GM19463 (cell line): ENCODE results near the gene CCNE1.

Experiments used
- ATAC-seq: cut with Tn5 transposase; IDR thresholded peaks from one replicate; pipeline ENCODE4 v1.9.1; 2021; ENCODE audit warnings: mild to moderate bottlenecking, moderate library complexity; ENCODE audit not compliant: unreplicated experiment

The CCNE1 gene

GRCh38 chr19:29811125-29812079, at the start of gene CCNE1:
Gene CCNE1 (plus strand): TSS chr19:29811991. CDS start chr19:29812556, 565 bp downstream.
- peak; percentile 76 for ATAC-seq

GRCh38 chr19:29763196-29763595, 48.6 kb upstream of the CCNE1 start:
- ATAC-seq, result no peak

GRCh38 chr19:29764361-29764760, 47.4 kb upstream of the CCNE1 start:
- ATAC-seq, result no peak

GRCh38 chr19:29766100-29766499, 45.7 kb upstream of the CCNE1 start:
- no peak for ATAC-seq

- no peak for ATAC-seq
Observed at GRCh38 chr19:29767039-29767735, 44.6 kb upstream of the CCNE1 start.

- ATAC-seq, result no peak
Observed at GRCh38 chr19:29768166-29768565, 43.6 kb upstream of the CCNE1 start.

GRCh38 chr19:29769997-29770396, 41.8 kb upstream of the CCNE1 start:
- ATAC-seq, result no peak

- no peak for ATAC-seq
Observed at GRCh38 chr19:29770648-29771047, 41.1 kb upstream of the CCNE1 start.

- no peak for ATAC-seq
Observed at GRCh38 chr19:29771708-29772414, 39.9 kb upstream of the CCNE1 start.

GRCh38 chr19:29772696-29773095, 39.1 kb upstream of the CCNE1 start:
- no peak for ATAC-seq

GRCh38 chr19:29773141-29773540, 38.6 kb upstream of the CCNE1 start:
- no peak for ATAC-seq

- no peak for ATAC-seq
Observed at GRCh38 chr19:29774126-29774525, 37.7 kb upstream of the CCNE1 start.

- no peak for ATAC-seq
Observed at GRCh38 chr19:29777781-29778309, 33.9 kb upstream of the CCNE1 start.

- ATAC-seq, result no peak
Observed at GRCh38 chr19:29779921-29780320, 31.9 kb upstream of the CCNE1 start.

GRCh38 chr19:29781386-29782259, 30.2 kb upstream of the CCNE1 start:
- no peak for ATAC-seq

GRCh38 chr19:29782260-29782580, 29.6 kb upstream of the CCNE1 start:
- no peak for ATAC-seq

- ATAC-seq, result no peak
Observed at GRCh38 chr19:29783627-29784190, 28.1 kb upstream of the CCNE1 start.

- ATAC-seq, result no peak
Observed at GRCh38 chr19:29784598-29785223, 27.1 kb upstream of the CCNE1 start.

- ATAC-seq, result no peak
Observed at GRCh38 chr19:29785360-29785759, 26.4 kb upstream of the CCNE1 start.
